ENCODE data around the gene SH3BGRL2. TPM values are rescaled to one million over a fixed set of nuclear protein-coding genes. Genes with fewer than 3 reads are reported as not detected.
"Not testable (repeated sequence)": the region's sequence is repeated elsewhere in the genome, so short reads cannot be mapped to it uniquely, and the experiment has no call there.

The SH3BGRL2 gene
- total RNA-seq, 1 experiment from 2014 or later = 5.2 TPM

DNA sequence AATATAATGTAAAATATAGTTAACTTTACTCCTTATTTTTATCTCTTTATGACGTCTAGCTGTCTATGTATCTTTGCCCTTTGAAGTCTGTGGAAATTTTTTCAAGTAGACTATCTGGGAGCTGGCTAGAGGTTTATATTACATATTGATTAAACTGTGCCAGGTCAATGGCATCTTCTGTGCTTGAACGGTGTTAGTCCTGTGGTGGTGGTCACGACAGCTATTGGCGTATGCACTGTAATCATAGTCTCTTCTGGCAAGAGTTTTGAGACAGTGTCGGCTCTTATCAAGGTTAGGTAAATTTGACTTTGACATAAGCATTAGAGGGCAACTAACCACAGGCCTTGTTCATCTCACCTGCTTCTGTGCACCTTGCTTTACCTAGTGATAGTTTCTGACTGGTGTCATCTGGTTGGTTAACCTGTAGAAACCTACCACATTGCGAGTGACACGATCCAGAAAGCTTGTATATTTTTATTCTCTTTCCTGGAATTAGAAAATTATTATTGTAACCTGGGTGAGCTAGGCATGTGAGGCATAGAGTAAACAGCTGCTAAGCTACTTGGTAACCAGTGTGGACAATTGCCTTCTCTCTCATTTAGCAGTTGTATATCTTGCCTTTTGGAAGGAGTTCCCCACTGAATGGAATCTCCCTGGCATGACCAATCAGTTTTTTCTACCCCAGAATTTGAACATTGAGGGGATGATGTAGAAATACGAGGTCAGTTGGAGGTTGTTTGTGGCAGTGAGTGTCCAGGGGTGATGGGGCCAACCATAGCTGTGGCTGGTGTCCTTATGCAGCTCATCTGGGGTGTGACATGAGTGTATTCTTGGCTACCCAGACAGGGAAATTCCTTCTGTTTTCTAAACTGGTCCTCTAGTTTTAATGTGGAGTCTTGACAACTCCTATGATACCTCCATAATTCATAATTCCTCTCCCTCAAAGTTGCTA lies 45.9 kb downstream of the SH3BGRL2 start:
- no peaks in the 10 kb centered on the region for H3K36me3 ChIP-seq (ENCODE audit: control insufficient read depth in 1 of 2, insufficient read depth in 2 of 2, low read length in 2 of 2)
- CTCF ChIA-PET = no interaction called here
- peaks cover 5 to 8% of the 10 kb centered on the region in 2 experiments for H3K4me1 ChIP-seq (ENCODE audit: control insufficient read depth in 1 of 2, insufficient read depth in 2 of 2, low read length in 2 of 2)
- no TSS peak for BruUV-seq (replicated peaks)
- no peak overlapping the region for H2AFZ ChIP-seq (ENCODE audit: low read depth, low read length, poor library complexity, severe bottlenecking)
- no peak overlapping the region for H3K4me3 ChIP-seq (replicated peaks in 1 of 2; ENCODE audit: low read depth in 1 of 2, low read length in 2 of 2)
- no peaks in the 10 kb centered on the region for H3K9me2 ChIP-seq (ENCODE audit: insufficient read depth)
- RAD21 ChIA-PET (ENCODE audit: low non-redundant PET in 1 of 2, low total read pairs in 2 of 2, uncharacterized antibody in 2 of 2, unreplicated experiment in 2 of 2) = no interaction called here
- POLR2A ChIA-PET = no interaction called here
- no peaks in the 10 kb centered on the region for H3K79me2 ChIP-seq (ENCODE audit: insufficient read depth, low read length)
- H4K20me1 ChIP-seq (ENCODE audit: insufficient read depth) = no peaks in the 10 kb centered on the region
- no peak overlapping the region for H3K4me2 ChIP-seq (ENCODE audit: low read length)
- H3K27me3 ChIP-seq (ENCODE audit: insufficient read depth, low read length) = no peaks in the 10 kb centered on the region
- no peak for TF ChIP-seq EGR1 (IDR thresholded peaks at IDR 0.05; ENCODE audit: low read depth)
- TF ChIP-seq ZNF274 (IDR thresholded peaks at IDR 0.05; ENCODE audit: low read depth, low read length) = no peak
- no peak for TF ChIP-seq ELF1 (IDR thresholded peaks at IDR 0.05; ENCODE audit: borderline replicate concordance, low read depth)
- TF ChIP-seq, protein P1, sequence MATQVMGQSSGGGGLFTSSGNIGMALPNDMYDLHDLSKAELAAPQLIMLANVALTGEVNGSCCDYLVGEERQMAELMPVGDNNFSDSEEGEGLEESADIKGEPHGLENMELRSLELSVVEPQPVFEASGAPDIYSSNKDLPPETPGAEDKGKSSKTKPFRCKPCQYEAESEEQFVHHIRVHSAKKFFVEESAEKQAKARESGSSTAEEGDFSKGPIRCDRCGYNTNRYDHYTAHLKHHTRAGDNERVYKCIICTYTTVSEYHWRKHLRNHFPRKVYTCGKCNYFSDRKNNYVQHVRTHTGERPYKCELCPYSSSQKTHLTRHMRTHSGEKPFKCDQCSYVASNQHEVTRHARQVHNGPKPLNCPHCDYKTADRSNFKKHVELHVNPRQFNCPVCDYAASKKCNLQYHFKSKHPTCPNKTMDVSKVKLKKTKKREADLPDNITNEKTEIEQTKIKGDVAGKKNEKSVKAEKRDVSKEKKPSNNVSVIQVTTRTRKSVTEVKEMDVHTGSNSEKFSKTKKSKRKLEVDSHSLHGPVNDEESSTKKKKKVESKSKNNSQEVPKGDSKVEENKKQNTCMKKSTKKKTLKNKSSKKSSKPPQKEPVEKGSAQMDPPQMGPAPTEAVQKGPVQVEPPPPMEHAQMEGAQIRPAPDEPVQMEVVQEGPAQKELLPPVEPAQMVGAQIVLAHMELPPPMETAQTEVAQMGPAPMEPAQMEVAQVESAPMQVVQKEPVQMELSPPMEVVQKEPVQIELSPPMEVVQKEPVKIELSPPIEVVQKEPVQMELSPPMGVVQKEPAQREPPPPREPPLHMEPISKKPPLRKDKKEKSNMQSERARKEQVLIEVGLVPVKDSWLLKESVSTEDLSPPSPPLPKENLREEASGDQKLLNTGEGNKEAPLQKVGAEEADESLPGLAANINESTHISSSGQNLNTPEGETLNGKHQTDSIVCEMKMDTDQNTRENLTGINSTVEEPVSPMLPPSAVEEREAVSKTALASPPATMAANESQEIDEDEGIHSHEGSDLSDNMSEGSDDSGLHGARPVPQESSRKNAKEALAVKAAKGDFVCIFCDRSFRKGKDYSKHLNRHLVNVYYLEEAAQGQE (IDR thresholded peaks at IDR 0.05; ENCODE audit: low read depth) = no peak
- no peak for TF ChIP-seq CTCF (IDR thresholded peaks at IDR 0.05 in 2 of 3, conservative IDR thresholded peaks at IDR 0.05 in 1 of 3; ENCODE audit: borderline replicate concordance in 1 of 3, insufficient read depth in 1 of 3, low read depth in 2 of 3, low read length in 2 of 3)
- TF ChIP-seq RAD21 (IDR thresholded peaks at IDR 0.05; ENCODE audit: low read depth) = no peak
- TF ChIP-seq ZFX (IDR thresholded peaks at IDR 0.05) = no peak
- TF ChIP-seq CBX3 (IDR thresholded peaks at IDR 0.05; ENCODE audit: low read depth) = no peak
- H3K9me3 ChIP-seq (ENCODE audit: control insufficient read depth in 1 of 2, insufficient read depth in 1 of 2, low read depth in 1 of 2, low read length in 2 of 2) = no peaks in the 10 kb centered on the region
- H3K27ac ChIP-seq (ENCODE audit: low read depth, low read length) = no peak overlapping the region
- intact Hi-C loops (cut with micrococcal nuclease) = no loop called here
- no peak overlapping the region for H3K9ac ChIP-seq (ENCODE audit: low read length)
- ATAC-seq = no peak
- DNase-seq (ENCODE audit: low read depth, low spot score) = no peak

- H3K4me3 ChIP-seq (replicated peaks in 1 of 2; ENCODE audit: low read depth in 1 of 2, low read length in 2 of 2); H3K27ac ChIP-seq (ENCODE audit: low read depth, low read length); H3K9ac ChIP-seq (ENCODE audit: low read length); CTCF ChIA-PET; POLR2A ChIA-PET; H3K4me1 ChIP-seq (ENCODE audit: control insufficient read depth in 1 of 2, insufficient read depth in 2 of 2, low read length in 2 of 2); H3K36me3 ChIP-seq (ENCODE audit: control insufficient read depth in 1 of 2, insufficient read depth in 2 of 2, low read length in 2 of 2); H4K20me1 ChIP-seq (ENCODE audit: insufficient read depth); intact Hi-C loops (cut with micrococcal nuclease); H2AFZ ChIP-seq (ENCODE audit: low read depth, low read length, poor library complexity, severe bottlenecking); DNase-seq (ENCODE audit: low read depth, low spot score); RAD21 ChIA-PET (ENCODE audit: low non-redundant PET in 1 of 2, low total read pairs in 2 of 2, uncharacterized antibody in 2 of 2, unreplicated experiment in 2 of 2); BruUV-seq (replicated peaks); H3K27me3 ChIP-seq (ENCODE audit: insufficient read depth, low read length); H3K79me2 ChIP-seq (ENCODE audit: insufficient read depth, low read length); H3K9me2 ChIP-seq (ENCODE audit: insufficient read depth); ATAC-seq; H3K9me3 ChIP-seq (ENCODE audit: control insufficient read depth in 1 of 2, insufficient read depth in 1 of 2, low read depth in 1 of 2, low read length in 2 of 2); H3K4me2 ChIP-seq (ENCODE audit: low read length): not testable (repeated sequence)
Observed at GRCh38 chr6:79682682-79683081, 51.6 kb downstream of the SH3BGRL2 start.

Measured in HCT116 (cell line).